Astrocyte of the cerebellum (primary cell): Measurements from ENCODE around the gene NNT.

ENCODE experiments used
- DNase-seq: peaks from one replicate; pipeline ENCODE4 v3.0.0-alpha.2; 2011; ENCODE audit warnings: low read depth
- H3K4me3 ChIP-seq: 2 replicates; pipeline ENCODE4 v1.5.1; 2011; ENCODE audit warnings: mild to moderate bottlenecking, low read depth, low read length, moderate library complexity
- in situ Hi-C: cut with HindIII; loops from 2 replicates; pipeline ENCODE4 v1.10.0; 2017; ENCODE audit warnings: low sequenced_read_pairs
- TF ChIP-seq, protein P1 (sequence below): IDR thresholded peaks from 2 replicates; pipeline ENCODE4 v1.5.1; 2012; ENCODE audit warnings: low read length, low read depth, moderate library complexity, mild to moderate bottlenecking; ENCODE audit errors: missing control alignments

The NNT gene

DNA sequence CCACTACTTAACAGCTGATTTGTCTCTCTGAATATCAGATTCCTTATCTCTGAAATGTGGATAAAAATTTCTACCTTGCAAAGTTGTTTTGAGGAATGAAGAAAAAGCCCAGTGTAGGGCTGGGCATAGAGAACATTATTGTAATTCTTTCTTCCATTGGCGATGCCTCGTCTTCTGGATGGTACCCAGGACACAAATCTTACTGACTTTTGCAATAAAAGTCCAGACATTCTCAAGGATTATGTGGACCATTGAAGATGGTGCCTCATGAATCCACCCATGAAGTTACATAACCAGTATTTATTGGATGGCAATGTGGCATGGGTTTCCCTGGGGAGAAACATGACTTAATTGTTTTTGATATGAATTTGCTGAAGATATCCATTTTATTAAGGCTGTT is 33.1 kb downstream of the NNT start:
- in situ Hi-C loops: no loop called here
- TF ChIP-seq, protein P1, sequence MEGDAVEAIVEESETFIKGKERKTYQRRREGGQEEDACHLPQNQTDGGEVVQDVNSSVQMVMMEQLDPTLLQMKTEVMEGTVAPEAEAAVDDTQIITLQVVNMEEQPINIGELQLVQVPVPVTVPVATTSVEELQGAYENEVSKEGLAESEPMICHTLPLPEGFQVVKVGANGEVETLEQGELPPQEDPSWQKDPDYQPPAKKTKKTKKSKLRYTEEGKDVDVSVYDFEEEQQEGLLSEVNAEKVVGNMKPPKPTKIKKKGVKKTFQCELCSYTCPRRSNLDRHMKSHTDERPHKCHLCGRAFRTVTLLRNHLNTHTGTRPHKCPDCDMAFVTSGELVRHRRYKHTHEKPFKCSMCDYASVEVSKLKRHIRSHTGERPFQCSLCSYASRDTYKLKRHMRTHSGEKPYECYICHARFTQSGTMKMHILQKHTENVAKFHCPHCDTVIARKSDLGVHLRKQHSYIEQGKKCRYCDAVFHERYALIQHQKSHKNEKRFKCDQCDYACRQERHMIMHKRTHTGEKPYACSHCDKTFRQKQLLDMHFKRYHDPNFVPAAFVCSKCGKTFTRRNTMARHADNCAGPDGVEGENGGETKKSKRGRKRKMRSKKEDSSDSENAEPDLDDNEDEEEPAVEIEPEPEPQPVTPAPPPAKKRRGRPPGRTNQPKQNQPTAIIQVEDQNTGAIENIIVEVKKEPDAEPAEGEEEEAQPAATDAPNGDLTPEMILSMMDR: no peak
- no peak overlapping the region for H3K4me3 ChIP-seq
- no peak for DNase-seq

DNA sequence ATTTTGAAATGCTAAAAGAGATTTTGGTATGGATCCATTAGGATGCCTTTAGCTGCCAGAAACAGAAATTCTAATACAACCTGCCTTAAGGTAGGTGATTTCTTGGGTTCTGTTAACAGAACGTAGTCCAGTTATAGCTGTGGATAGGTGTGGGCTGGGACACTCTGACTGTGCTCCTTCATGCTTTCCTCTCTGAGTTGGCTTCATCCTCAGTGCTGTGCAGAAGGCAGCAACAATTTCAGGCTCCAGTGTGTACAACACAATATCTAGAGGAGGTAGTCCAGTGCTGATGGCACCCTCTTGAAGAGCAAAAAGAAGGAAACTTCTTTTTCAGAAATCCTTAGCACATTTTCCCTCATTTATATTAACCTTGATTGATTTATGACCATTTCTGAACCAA is 34.4 kb downstream of the NNT start:
- TF ChIP-seq, protein P1: no peak
- in situ Hi-C loops: no loop called here

DNA sequence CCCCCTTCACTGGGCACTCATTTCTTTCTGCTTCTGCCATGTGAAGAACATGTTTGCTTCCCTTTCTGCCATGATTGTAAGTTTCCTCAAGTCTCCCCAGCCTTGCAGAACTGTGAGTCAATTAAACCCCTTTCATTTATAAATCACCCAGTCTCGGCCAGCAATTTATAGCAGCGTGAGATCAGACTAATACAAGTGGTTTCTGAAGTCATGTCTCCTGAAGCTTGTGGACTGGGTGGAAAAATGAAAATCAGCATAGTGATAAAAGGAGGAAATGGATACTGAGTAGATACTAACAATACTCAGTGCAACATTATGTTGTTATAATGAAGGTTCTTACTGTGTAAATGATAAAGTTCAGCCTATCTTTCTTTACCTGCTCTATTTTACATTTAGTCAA is 35.1 kb downstream of the NNT start:
- no peak for DNase-seq
- in situ Hi-C loops: no loop called here

More for the DNA sequence above, 34.4 kb downstream of the NNT start:
- H3K4me3 ChIP-seq: no peak overlapping the region
- DNase-seq: no peak

DNA sequence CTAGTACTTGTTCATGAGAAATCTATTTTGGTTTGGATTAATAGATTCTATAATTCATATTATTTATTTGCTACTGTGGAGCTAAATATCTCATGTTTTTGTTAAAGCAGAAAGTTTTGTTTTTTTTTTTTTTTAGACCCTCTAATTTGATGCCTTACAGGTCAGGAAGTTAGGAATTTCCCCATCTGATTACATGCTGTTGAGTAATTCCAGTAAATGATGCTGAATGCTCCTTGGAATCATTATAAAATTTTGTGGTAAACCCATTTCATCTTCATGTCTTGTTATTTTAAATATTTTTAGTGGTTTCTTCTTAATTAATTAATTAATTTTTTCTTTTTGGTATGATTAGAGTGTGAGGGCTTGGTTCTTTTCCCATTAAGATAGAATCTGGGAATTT is 35.6 kb downstream of the NNT start:
- DNase-seq: no peak
- TF ChIP-seq, protein P1: no peak
- in situ Hi-C loops: no loop called here
- H3K4me3 ChIP-seq: no peak overlapping the region

More for the DNA sequence above, 35.1 kb downstream of the NNT start:
- TF ChIP-seq, protein P1: no peak
- no peak overlapping the region for H3K4me3 ChIP-seq

DNA sequence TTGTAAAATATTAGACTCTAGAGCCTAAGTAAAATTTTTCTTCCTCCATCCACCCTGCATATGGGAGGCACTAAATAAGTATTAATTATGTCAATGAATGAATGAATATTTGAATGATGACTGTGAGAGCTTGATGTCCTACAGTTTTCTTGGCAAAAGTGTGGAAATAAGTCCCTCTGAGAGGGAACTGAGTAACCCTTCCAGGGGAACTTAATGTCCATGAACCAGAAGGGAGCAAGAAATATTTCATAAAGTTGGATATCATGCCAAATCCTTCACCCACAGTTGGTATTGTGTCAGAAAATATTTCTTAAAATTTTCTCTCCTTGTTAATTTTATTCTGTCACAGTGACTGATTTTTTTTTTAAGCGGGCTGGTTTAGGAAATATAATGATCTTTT is 36.6 kb downstream of the NNT start:
- H3K4me3 ChIP-seq: no peak overlapping the region
- TF ChIP-seq, protein P1: no peak
- in situ Hi-C loops: no loop called here
- no peak for DNase-seq

DNA sequence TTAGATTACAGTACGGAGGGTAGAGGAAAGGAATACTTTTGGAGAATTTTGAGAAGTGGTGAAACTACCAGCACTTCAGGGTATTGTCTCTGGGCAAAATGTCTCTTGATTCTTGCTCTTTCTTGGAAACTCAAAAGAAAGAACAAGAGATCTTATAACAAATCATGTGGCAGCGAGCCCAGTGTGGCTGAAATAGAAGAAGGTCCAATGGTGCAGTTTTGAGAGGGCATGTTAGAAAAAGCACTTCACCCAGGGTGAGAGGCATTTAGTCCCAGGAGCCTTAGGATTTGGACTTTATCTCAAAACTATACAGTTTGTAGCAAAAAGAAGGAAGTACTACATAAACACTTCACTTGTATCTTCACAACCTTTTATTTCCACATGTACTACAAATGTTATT is 39.4 kb downstream of the NNT start:
- no peak for DNase-seq
- TF ChIP-seq, protein P1: no peak
- in situ Hi-C loops: no loop called here
- no peak overlapping the region for H3K4me3 ChIP-seq

DNA sequence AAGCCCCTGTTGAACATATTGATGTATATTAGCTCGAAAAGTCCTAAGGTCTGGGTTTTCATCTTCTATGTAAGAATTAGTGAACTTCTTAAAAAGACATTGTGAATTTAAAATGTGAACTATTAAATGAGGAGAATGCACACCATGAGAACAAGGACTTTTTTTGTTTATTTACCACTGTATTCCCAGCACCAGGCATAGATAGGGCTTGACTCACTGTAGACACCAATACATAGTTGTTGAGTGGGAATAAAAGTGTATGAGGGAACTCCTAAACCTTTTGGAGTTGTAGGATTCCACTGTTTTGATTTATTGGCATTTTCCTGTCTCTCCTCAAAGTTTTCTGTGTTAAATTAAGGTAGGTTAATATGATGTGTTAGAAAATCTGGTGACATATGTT is 40.3 kb downstream of the NNT start:
- H3K4me3 ChIP-seq: no peak overlapping the region
- in situ Hi-C loops: no loop called here
- TF ChIP-seq, protein P1: no peak
- no peak for DNase-seq
